Lower lobe of right lung (tissue), 2 donors: ENCODE results near the gene TBX4. TPM values are rescaled to one million over a fixed set of nuclear protein-coding genes. Genes with fewer than 3 reads are reported as not detected.

Source experiments
- ATAC-seq, 2 donors: fragments of 200-7000 bp; cut with Tn5 transposase; one replicate each; pipeline ENCODE4 v1.9.1; 2020 to 2022; ENCODE audit warnings: mild to moderate bottlenecking in 2 of 2, moderate library complexity in 2 of 2
- DNase-seq: peaks from one replicate; pipeline ENCODE4 v3.0.0-alpha.2; 2020
- H3K27ac ChIP-seq: fragments of 200-600 bp; one replicate; pipeline ENCODE4 v1.8.0; 2022
- H3K27me3 ChIP-seq: fragments of 200-600 bp; one replicate; pipeline ENCODE4 v1.8.0; 2022; ENCODE audit warnings: low read depth
- H3K36me3 ChIP-seq: fragments of 200-600 bp; one replicate; pipeline ENCODE4 v1.8.0; 2022; ENCODE audit warnings: mild to moderate bottlenecking
- H3K4me1 ChIP-seq: fragments of 200-600 bp; one replicate; pipeline ENCODE4 v1.8.0; 2022
- H3K4me3 ChIP-seq: fragments of 200-600 bp; one replicate; pipeline ENCODE4 v1.8.0; 2022; ENCODE audit warnings: mild to moderate bottlenecking
- H3K9me3 ChIP-seq: fragments of 200-600 bp; one replicate; pipeline ENCODE4 v1.8.0; 2022
- intact Hi-C: fragments of 100-400 bp; cut with DNase I; formaldehyde crosslinking; loops from one replicate; pipeline ENCODE4 v1.11.0; 2022
- total RNA-seq: library from RNA; stranded (reverse); fragmentation: NEBNext Ultra II Directional; extraction: Animal tissue kit (Norgen Biotek cat#: 25700); gene quantifications from one replicate; pipeline ENCODE4 v1.2.1, GENCODE V29; 2021
- TF ChIP-seq, protein P1 (sequence below): fragments of 200-600 bp; IDR thresholded peaks from one replicate; pipeline ENCODE4 v1.8.0; 2022; ENCODE audit warnings: antibody characterized with exemption, mild to moderate bottlenecking
- donor health status: DM: no; HTN: yes; CAD: no; lungs with severe emphysema.

Gene TBX4
- total RNA-seq, 1 donor from 2014 or later: 22.3 TPM

DNA sequence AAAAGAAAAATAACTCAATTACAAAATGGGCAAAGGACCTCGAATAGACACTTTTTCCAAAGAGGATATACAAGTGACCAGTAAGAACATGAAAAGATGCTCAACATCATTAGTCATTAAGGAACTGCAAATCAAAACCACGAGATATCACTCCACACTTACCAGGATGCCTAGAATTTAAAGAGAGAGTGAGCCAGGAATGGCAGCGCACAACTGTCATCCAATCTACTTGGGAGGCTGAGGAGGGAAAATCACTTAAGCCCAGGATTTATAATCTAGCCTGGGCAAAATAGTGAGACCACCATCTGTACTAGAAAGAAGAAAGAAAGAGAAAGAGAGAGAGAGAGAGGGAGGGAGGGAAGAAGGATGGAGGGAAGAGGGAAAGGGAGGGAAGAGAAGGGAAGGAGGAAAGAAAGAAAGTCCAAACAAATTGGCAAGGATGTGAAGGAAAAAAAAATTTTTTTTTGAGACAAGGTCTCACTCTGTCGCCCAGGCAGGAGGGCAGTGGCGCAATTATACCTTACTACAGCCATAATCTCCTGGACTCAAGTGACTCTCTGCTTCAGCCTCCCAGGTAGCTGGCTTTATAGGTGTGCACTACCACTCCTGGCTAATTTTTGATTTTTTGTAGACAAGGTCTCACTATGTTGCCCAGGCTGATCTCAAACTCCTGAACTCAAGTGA, 30.0 kb upstream of the TBX4 start:
- TF ChIP-seq, protein P1, sequence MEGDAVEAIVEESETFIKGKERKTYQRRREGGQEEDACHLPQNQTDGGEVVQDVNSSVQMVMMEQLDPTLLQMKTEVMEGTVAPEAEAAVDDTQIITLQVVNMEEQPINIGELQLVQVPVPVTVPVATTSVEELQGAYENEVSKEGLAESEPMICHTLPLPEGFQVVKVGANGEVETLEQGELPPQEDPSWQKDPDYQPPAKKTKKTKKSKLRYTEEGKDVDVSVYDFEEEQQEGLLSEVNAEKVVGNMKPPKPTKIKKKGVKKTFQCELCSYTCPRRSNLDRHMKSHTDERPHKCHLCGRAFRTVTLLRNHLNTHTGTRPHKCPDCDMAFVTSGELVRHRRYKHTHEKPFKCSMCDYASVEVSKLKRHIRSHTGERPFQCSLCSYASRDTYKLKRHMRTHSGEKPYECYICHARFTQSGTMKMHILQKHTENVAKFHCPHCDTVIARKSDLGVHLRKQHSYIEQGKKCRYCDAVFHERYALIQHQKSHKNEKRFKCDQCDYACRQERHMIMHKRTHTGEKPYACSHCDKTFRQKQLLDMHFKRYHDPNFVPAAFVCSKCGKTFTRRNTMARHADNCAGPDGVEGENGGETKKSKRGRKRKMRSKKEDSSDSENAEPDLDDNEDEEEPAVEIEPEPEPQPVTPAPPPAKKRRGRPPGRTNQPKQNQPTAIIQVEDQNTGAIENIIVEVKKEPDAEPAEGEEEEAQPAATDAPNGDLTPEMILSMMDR: no peak
- no peaks in the 10 kb centered on the region for H3K36me3 ChIP-seq
- intact Hi-C loops: no loop called here
- H3K27ac ChIP-seq: no peak overlapping the region
- no peaks in the 10 kb centered on the region for H3K9me3 ChIP-seq
- DNase-seq: no peak
- H3K4me1 ChIP-seq: peaks cover 2% of the 10 kb centered on the region
- no peak overlapping the region for H3K4me3 ChIP-seq
- no peak for ATAC-seq
- peaks cover 30% of the 10 kb centered on the region for H3K27me3 ChIP-seq

DNA sequence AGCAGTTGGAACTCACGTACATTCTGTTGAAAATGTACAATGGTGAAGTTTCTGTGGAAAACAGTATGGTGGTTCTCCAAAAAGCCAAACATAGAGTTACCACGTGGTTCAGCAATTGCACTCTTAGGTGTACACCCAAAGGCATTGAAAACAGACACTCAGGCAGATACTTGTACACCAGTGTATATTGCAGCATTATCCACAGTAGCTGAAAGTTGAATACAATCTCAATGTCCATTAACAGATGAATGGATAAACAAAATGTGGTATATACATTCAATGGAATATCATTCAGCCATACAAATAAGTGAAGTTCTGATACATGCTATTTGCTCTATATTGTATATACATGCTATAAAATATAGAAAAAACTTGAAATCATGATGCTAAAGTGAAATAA, 29.4 kb upstream of the TBX4 start:
- intact Hi-C loops: no loop called here
- TF ChIP-seq, protein P1: no peak
- DNase-seq (no peak), ATAC-seq (no peak)
- no peak overlapping the region for H3K27ac ChIP-seq
- no peaks in the 10 kb centered on the region for H3K9me3 ChIP-seq
- H3K36me3 ChIP-seq: no peaks in the 10 kb centered on the region
- no peaks in the 10 kb centered on the region for H3K4me1 ChIP-seq
- no peak overlapping the region for H3K4me3 ChIP-seq
- peaks cover 30% of the 10 kb centered on the region for H3K27me3 ChIP-seq

DNA sequence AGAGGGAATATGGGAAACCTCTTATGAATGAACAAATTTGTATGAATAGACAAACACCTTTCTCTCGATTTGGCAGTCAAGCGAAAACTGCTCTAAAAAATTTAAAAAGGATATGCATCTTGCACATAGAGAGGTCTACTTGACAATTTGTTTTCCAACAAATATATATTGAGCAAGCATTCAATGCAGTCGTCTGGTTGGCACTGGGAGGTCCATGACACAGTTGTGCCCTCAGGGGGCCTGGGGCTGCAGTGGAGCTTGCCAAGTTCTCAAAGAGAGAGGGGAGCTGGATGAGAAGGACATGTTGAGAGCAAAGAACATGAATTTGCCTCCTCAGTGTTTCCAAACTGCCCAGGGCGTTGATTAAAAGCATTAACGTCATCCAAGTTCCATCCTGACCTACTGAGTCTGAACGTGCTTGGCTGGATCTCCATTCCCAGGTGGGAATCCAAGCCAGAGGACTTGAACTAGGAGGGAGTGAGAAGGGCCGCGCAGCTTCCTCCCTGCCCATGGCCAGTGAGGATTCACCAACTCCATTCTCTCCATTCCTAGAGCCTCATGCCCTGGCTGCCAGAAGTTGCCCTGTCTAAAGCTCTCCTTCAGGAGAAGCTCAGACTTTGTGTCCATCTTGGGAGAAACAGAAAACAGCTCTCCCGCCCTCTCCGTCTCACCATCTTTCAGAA, 28.1 kb upstream of the TBX4 start:
- Histone ChIP-seq H3K4me3 (no peak overlapping the region), H3K27ac (no peak overlapping the region), H3K9me3 (no peaks in the 10 kb centered on the region), H3K36me3 (no peaks in the 10 kb centered on the region), H3K4me1 (no peaks in the 10 kb centered on the region), H3K27me3 (peaks cover 30% of the 10 kb centered on the region)
- no peak for ATAC-seq
- intact Hi-C loops: no loop called here
- DNase-seq: no peak
- TF ChIP-seq, protein P1: no peak

DNA sequence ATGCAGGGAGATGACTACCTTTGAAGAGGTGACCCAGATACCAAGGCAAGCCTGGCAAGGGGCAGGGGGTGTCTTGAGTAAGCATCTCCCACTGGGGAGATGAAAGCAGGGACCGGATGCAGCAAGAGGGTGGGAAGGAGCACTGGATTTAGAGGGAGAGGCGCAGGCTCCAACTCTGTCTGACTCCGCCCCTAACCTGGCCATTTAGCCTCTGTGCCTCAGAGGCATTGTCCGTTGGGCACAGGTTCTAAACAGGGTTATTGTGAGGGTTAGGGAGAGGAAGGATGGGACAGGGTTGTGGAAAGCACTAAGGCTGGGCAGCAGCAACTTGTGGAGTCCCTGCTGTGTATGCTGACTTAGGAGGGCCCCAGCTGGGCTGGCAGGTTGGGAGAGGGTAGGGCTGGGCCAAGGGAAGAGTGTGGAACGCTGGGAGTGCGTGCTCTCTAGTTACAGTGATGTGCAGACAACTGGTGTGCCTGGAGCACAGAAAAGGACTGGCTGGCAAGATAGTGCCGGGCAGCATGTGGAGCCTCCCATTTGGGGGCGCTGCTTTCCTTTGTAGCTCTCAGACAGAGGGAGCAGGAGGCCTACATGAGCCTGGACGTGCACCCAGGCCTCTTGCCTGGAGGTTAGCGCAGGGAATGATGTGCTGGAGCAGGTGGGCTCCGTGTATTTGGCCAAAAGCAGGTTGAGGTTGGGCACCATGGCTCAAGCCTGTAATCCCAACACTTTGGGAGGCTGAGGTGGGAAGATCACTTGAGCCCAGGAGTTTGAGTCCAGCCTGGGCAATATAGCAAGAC, 26.3 kb upstream of the TBX4 start:
- Histone ChIP-seq H3K27ac (no peak overlapping the region), H3K27me3 (peaks cover 30% of the 10 kb centered on the region), H3K4me3 (no peak overlapping the region), H3K4me1 (no peaks in the 10 kb centered on the region), H3K9me3 (no peaks in the 10 kb centered on the region), H3K36me3 (no peaks in the 10 kb centered on the region)
- TF ChIP-seq, protein P1: no peak
- ATAC-seq: peak in 1 of 2 donors; percentile 17
- intact Hi-C loops: no loop called here
- no peak for DNase-seq

DNA sequence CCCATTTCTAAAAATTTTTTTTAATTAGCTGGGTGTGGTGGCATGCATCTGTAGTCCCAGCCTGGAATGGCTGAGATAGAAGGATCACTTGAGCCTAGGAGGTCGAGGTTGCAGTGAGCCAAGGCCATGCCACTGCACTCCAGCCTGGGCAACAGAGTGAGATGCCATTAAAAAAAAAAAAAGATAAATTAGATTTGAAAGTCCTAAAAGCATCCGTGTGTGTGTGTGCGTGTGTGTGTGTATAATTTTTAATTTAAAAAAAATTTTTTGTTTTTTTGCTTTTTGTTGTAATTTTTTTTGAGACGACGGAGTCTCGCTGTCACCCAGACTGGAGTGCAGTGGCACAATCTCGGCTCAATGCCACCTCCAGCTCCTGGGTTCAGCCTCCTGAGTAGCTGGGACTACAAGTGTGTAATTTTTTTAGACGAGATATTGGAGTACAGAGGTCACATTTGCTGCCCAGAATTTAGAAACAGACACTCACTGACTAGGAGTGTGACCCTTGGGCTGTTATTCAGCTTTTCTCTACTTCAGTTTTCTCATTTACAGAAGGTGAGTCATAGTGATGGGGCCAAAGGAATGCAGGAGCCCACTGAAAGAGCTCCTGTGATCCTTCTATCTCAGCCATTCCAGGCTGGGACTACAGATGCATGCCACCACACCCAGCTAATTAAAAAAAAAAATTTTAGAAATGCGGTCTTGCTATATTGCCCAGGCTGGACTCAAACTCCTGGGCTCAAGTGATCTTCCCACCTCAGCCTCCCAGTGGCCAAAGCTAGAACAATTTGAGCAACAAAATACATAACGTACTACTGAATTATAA, 25.5 kb upstream of the TBX4 start:
- Histone ChIP-seq H3K36me3 (no peaks in the 10 kb centered on the region), H3K4me1 (no peaks in the 10 kb centered on the region), H3K27me3 (peaks cover 28% of the 10 kb centered on the region), H3K9me3 (no peaks in the 10 kb centered on the region), H3K27ac (no peak overlapping the region), H3K4me3 (no peak overlapping the region)
- intact Hi-C loops: no loop called here
- ATAC-seq (no peak), DNase-seq (no peak)
- TF ChIP-seq, protein P1: no peak
